Measurements from ENCODE around the gene PLXNA4.

- TF ChIP-seq POLR2A (IDR thresholded peaks at IDR 0.05) = no peak
- TF ChIP-seq CTCF (IDR thresholded peaks at IDR 0.05) = no peak
- TF ChIP-seq EP300 (IDR thresholded peaks at IDR 0.05) = no peak
- TF ChIP-seq POLR2AphosphoS5 (IDR thresholded peaks at IDR 0.05) = peak; percentile 24
These were observed 238.7 kb downstream of the PLXNA4 start for GRCh38 chr7:132337450-132338080.

All from gastroesophageal sphincter (tissue), 3 donors.